ENCODE results near the gene PDIA6.

- TF ChIP-seq, protein P1, sequence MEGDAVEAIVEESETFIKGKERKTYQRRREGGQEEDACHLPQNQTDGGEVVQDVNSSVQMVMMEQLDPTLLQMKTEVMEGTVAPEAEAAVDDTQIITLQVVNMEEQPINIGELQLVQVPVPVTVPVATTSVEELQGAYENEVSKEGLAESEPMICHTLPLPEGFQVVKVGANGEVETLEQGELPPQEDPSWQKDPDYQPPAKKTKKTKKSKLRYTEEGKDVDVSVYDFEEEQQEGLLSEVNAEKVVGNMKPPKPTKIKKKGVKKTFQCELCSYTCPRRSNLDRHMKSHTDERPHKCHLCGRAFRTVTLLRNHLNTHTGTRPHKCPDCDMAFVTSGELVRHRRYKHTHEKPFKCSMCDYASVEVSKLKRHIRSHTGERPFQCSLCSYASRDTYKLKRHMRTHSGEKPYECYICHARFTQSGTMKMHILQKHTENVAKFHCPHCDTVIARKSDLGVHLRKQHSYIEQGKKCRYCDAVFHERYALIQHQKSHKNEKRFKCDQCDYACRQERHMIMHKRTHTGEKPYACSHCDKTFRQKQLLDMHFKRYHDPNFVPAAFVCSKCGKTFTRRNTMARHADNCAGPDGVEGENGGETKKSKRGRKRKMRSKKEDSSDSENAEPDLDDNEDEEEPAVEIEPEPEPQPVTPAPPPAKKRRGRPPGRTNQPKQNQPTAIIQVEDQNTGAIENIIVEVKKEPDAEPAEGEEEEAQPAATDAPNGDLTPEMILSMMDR (conservative IDR thresholded peaks at IDR 0.05 in 1 of 2, IDR thresholded peaks at IDR 0.05 in 1 of 2; ENCODE audit: low read depth in 1 of 2, low read length in 2 of 2): no peak
- no peak for TF ChIP-seq EZH2 (IDR thresholded peaks at IDR 0.05; ENCODE audit: low read length, missing control alignments)
These were observed 1.6 kb upstream of the PDIA6 start for GRCh38 chr2:10814142-10814541.

Measured in fibroblast of lung (primary cell).